Prostate gland (tissue), 2 donors: ENCODE measurements around the gene C17orf113.

Experiments used
- POLR2A ChIP-seq: fragments of 450-650 bp; IDR thresholded peaks from one replicate; pipeline ENCODE4 v1.6.1; 2016; ENCODE audit warnings: antibody characterized with exemption, mild to moderate bottlenecking
- TF ChIP-seq, protein P1 (sequence below), 4 experiments: fragments of 200-600 bp in 2 of 4; fragments of 450-650 bp in 2 of 4; sonication (generic) in 2 of 4; IDR thresholded peaks; 1 replicate in 3 of 4; 2 replicates in 1 of 4; pipeline ENCODE4 v1.5.1; 2016 to 2019; ENCODE audit warnings: antibody characterized with exemption in 4 of 4, mild to moderate bottlenecking in 2 of 4, moderate library complexity in 2 of 4

GRCh38 chr17:41989702-41990419 is 60.5 kb downstream of the C17orf113 start:
- TF ChIP-seq, protein P1, sequence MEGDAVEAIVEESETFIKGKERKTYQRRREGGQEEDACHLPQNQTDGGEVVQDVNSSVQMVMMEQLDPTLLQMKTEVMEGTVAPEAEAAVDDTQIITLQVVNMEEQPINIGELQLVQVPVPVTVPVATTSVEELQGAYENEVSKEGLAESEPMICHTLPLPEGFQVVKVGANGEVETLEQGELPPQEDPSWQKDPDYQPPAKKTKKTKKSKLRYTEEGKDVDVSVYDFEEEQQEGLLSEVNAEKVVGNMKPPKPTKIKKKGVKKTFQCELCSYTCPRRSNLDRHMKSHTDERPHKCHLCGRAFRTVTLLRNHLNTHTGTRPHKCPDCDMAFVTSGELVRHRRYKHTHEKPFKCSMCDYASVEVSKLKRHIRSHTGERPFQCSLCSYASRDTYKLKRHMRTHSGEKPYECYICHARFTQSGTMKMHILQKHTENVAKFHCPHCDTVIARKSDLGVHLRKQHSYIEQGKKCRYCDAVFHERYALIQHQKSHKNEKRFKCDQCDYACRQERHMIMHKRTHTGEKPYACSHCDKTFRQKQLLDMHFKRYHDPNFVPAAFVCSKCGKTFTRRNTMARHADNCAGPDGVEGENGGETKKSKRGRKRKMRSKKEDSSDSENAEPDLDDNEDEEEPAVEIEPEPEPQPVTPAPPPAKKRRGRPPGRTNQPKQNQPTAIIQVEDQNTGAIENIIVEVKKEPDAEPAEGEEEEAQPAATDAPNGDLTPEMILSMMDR (IDR thresholded peaks at IDR 0.05), result no peak
- no peak for TF ChIP-seq POLR2A
